ENCODE measurements around the gene RGS12.

GRCh38 chr4:3283916-3284315 is 8.9 kb upstream of the RGS12 start:
- TF ChIP-seq CTCF (conservative IDR thresholded peaks at IDR 0.05; ENCODE audit: low read depth, low read length) (no peak), EZH2 (IDR thresholded peaks at IDR 0.05; ENCODE audit: borderline replicate concordance, low read depth, low read length, poor library complexity, severe bottlenecking) (no peak)

Data from A673 (cell line).